ENCODE measurements around the gene LIMS3.
"Not testable (repeated sequence)": the region's sequence is repeated elsewhere in the genome, so short reads cannot be mapped to it uniquely, and the experiment has no call there.

DNA sequence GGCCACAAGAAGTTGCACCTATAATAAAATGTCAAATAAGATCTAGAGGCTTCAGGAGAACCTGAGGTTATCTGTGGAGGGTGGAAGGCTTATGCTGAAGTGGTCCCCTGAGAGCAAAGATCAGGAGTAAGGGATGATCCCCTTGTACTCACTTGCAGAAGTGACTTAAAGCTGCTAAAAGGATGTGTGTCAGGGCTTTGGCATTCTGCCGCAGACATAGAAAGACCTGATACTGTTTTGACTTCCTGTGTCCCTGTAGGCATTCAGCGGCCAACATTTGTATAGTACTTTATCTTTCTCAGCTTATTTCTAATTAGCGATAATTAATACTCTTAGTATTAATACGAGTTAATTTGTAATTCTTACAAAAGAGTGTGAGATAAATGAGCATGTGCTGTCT is 10.1 kb upstream of the LIMS3 start:
- not testable (repeated sequence) for TF ChIP-seq EP300, POLR2A, POLR2AphosphoS5 (IDR thresholded peaks at IDR 0.05)
- TF ChIP-seq, protein P1, sequence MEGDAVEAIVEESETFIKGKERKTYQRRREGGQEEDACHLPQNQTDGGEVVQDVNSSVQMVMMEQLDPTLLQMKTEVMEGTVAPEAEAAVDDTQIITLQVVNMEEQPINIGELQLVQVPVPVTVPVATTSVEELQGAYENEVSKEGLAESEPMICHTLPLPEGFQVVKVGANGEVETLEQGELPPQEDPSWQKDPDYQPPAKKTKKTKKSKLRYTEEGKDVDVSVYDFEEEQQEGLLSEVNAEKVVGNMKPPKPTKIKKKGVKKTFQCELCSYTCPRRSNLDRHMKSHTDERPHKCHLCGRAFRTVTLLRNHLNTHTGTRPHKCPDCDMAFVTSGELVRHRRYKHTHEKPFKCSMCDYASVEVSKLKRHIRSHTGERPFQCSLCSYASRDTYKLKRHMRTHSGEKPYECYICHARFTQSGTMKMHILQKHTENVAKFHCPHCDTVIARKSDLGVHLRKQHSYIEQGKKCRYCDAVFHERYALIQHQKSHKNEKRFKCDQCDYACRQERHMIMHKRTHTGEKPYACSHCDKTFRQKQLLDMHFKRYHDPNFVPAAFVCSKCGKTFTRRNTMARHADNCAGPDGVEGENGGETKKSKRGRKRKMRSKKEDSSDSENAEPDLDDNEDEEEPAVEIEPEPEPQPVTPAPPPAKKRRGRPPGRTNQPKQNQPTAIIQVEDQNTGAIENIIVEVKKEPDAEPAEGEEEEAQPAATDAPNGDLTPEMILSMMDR (IDR thresholded peaks at IDR 0.05): not testable (repeated sequence)
